Measurements from ENCODE around the gene MAB21L2. TPM values are rescaled to one million over a fixed set of nuclear protein-coding genes. Genes with fewer than 3 reads are reported as not detected.

Gene MAB21L2
- total RNA-seq, 2 donors from 2014 or later, result 1.6 to 7.3 TPM

GRCh38 chr4:150588316-150588715 is 6.4 kb downstream of the MAB21L2 start:
- Histone ChIP-seq H3K4me1 (peaks cover 0 to 8% of the 10 kb centered on the region in 2 donors), H3K36me3 (no peaks in the 10 kb centered on the region), H3K9me3 (no peaks in the 10 kb centered on the region), H3K4me3 (no peak overlapping the region), H3K27ac (no peak overlapping the region), H3K27me3 (no peaks in the 10 kb centered on the region)
- no peak for DNase-seq (ENCODE audit: low spot score)
- TF ChIP-seq CTCF (IDR thresholded peaks at IDR 0.05), result no peak

- no peak overlapping the region for H3K4me3 ChIP-seq
- no peak for TF ChIP-seq CTCF (IDR thresholded peaks at IDR 0.05)
- no peaks in the 10 kb centered on the region for H3K9me3 ChIP-seq
- H3K36me3 ChIP-seq, result no peaks in the 10 kb centered on the region
- no peaks in the 10 kb centered on the region for H3K27me3 ChIP-seq
- H3K27ac ChIP-seq, result no peak overlapping the region
- no peaks in the 10 kb centered on the region for H3K4me1 ChIP-seq
- DNase-seq (ENCODE audit: low spot score), result no peak
These were observed 7.2 kb downstream of the MAB21L2 start for GRCh38 chr4:150589157-150589556.

- no peaks in the 10 kb centered on the region for H3K36me3 ChIP-seq
- DNase-seq (ENCODE audit: low spot score), result no peak
- no peak overlapping the region for H3K4me3 ChIP-seq
- no peaks in the 10 kb centered on the region for H3K9me3 ChIP-seq
- H3K27ac ChIP-seq, result no peak overlapping the region
- TF ChIP-seq CTCF (IDR thresholded peaks at IDR 0.05), result no peak
- H3K4me1 ChIP-seq, result no peaks in the 10 kb centered on the region
- no peaks in the 10 kb centered on the region for H3K27me3 ChIP-seq
These were observed 8.7 kb downstream of the MAB21L2 start for GRCh38 chr4:150590631-150591030.

GRCh38 chr4:150591406-150591805 is 9.5 kb downstream of the MAB21L2 start:
- no peak for TF ChIP-seq CTCF (IDR thresholded peaks at IDR 0.05)
- Histone ChIP-seq H3K4me3 (no peak overlapping the region), H3K36me3 (no peaks in the 10 kb centered on the region), H3K4me1 (no peaks in the 10 kb centered on the region), H3K27ac (no peak overlapping the region), H3K9me3 (no peaks in the 10 kb centered on the region), H3K27me3 (no peaks in the 10 kb centered on the region)
- DNase-seq (ENCODE audit: low spot score), result no peak

- Histone ChIP-seq H3K4me3 (no peak overlapping the region), H3K9me3 (no peaks in the 10 kb centered on the region), H3K27ac (no peak overlapping the region), H3K27me3 (no peaks in the 10 kb centered on the region), H3K4me1 (no peaks in the 10 kb centered on the region), H3K36me3 (no peaks in the 10 kb centered on the region)
- no peak for DNase-seq (ENCODE audit: low spot score)
- no peak for TF ChIP-seq CTCF (IDR thresholded peaks at IDR 0.05)
These were observed 10.0 kb downstream of the MAB21L2 start for GRCh38 chr4:150591904-150592303.

GRCh38 chr4:150593996-150594395 is 12.0 kb downstream of the MAB21L2 start:
- Histone ChIP-seq H3K9me3 (no peaks in the 10 kb centered on the region), H3K4me1 (no peaks in the 10 kb centered on the region), H3K36me3 (peaks cover 6% of the 10 kb centered on the region), H3K27me3 (no peaks in the 10 kb centered on the region), H3K27ac (no peak overlapping the region), H3K4me3 (no peak overlapping the region)
- DNase-seq (ENCODE audit: low spot score), result no peak
- no peak for TF ChIP-seq CTCF (IDR thresholded peaks at IDR 0.05)

Measured in right atrium auricular region (tissue), 2 donors.